Right atrium auricular region (tissue), 2 donors: ENCODE measurements around the gene VAPA. TPM values are rescaled to one million over a fixed set of nuclear protein-coding genes. Genes with fewer than 3 reads are reported as not detected.

ENCODE experiments used
- DNase-seq: peaks from one replicate; pipeline ENCODE4 v3.0.0-alpha.2; 2019; ENCODE audit warnings: low spot score
- H3K27ac ChIP-seq, 2 donors: fragments of 200-600 bp; sonication (generic); 1 replicate in 1 of 2; 2 replicates in 1 of 2; pipeline ENCODE4 v1.5.1; 2016 to 2019
- H3K27me3 ChIP-seq, 2 donors: fragments of 200-600 bp; sonication (generic); one replicate each; pipeline versions ENCODE4 v1.5.1 to v1.6.0; 2017 to 2019
- H3K36me3 ChIP-seq: fragments of 200-600 bp; sonication (generic); one replicate; pipeline ENCODE4 v1.5.1; 2016
- H3K4me1 ChIP-seq, 2 donors: fragments of 200-600 bp; sonication (generic); one replicate each; pipeline versions ENCODE4 v1.5.1 to v1.6.0; 2017 to 2019
- H3K4me3 ChIP-seq, 2 donors: fragments of 200-600 bp; sonication (generic); 1 replicate in 1 of 2; 2 replicates in 1 of 2; pipeline ENCODE4 v1.5.1; 2017 to 2019; ENCODE audit warnings: mild to moderate bottlenecking in 1 of 2, moderate library complexity in 1 of 2
- H3K9me3 ChIP-seq, 2 donors: fragments of 200-600 bp; sonication (generic); one replicate each; pipeline ENCODE4 v1.5.1; 2019
- CTCF ChIP-seq, 2 donors: fragments of 200-600 bp; sonication (generic); IDR thresholded peaks; one replicate each; pipeline ENCODE4 v1.5.1; 2019; ENCODE audit warnings: antibody characterized with exemption in 2 of 2
- total RNA-seq, 2 donors: library from RNA; depleted of rRNA; stranded (reverse); fragments of >200 nt; gene quantifications; one replicate each; pipeline ENCODE4 v1.1.0, GENCODE V29; 2016

Gene VAPA
- total RNA-seq, 2 donors from 2014 or later: 213 to 227 TPM

DNA sequence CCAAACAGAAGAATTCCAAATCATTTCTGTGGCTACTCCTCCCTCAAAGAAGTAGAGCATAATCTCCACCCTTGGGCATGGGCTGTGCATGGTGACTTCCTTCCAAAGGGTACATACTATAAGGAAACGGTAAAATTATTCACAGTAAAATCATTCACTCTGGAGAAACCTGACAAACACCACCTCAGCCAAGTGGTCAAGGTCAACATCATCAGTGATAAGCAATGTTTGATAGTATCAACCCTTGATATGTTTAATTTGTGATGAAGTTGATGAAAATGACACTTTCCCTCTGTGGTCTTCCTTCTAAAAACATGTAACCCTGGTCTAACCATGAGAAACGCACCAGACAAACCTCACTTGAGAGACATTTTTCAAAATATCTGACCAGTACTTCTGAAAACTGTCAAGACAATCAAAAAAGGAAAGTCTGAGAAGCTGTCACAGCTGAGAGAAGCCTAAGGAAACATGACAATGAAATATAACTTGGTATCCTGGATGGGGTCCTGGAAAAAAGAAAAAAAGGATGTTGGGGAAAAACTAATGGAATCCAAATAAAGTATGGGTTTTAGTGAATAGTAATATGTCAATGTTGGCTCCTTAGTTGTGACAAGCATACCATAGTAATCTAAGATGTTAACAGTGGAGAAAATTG is 37.5 kb upstream of the VAPA start:
- Histone ChIP-seq H3K27me3 (no peaks in the 10 kb centered on the region), H3K4me1 (peaks cover 0 to 5% of the 10 kb centered on the region in 2 donors), H3K9me3 (no peaks in the 10 kb centered on the region), H3K36me3 (no peaks in the 10 kb centered on the region), H3K4me3 (peak overlapping the region in 1 of 2 donors; percentile 24), H3K27ac (peak overlapping the region; percentile 60 to 67)
- DNase-seq: peak; percentile 30
- no peak for TF ChIP-seq CTCF (IDR thresholded peaks at IDR 0.05)

- peaks cover 0 to 5% of the 10 kb centered on the region in 2 donors for H3K4me1 ChIP-seq
- DNase-seq: peak; percentile 86
- peak overlapping the region; percentile 3 to 24 for H3K4me3 ChIP-seq
- H3K27ac ChIP-seq: peak overlapping the region; percentile 60 to 67
- H3K36me3 ChIP-seq: no peaks in the 10 kb centered on the region
- no peaks in the 10 kb centered on the region for H3K9me3 ChIP-seq
- H3K27me3 ChIP-seq: no peaks in the 10 kb centered on the region
- TF ChIP-seq CTCF (IDR thresholded peaks at IDR 0.05): no peak
These were observed 36.8 kb upstream of the VAPA start for GRCh38 chr18:9876867-9877654.

- Histone ChIP-seq H3K36me3 (no peaks in the 10 kb centered on the region), H3K9me3 (no peaks in the 10 kb centered on the region), H3K4me1 (peaks cover 0 to 5% of the 10 kb centered on the region in 2 donors), H3K27me3 (no peaks in the 10 kb centered on the region), H3K4me3 (peak overlapping the region in 1 of 2 donors; percentile 24), H3K27ac (peak overlapping the region; percentile 60 to 67)
- no peak for TF ChIP-seq CTCF (IDR thresholded peaks at IDR 0.05)
- no peak for DNase-seq
These were observed 36.2 kb upstream of the VAPA start for GRCh38 chr18:9877655-9878014.

- Histone ChIP-seq H3K4me3 (no peak overlapping the region), H3K4me1 (peaks cover 0 to 5% of the 10 kb centered on the region in 2 donors), H3K27me3 (no peaks in the 10 kb centered on the region), H3K27ac (peak overlapping the region in 1 of 2 donors; percentile 67), H3K36me3 (no peaks in the 10 kb centered on the region), H3K9me3 (no peaks in the 10 kb centered on the region)
- TF ChIP-seq CTCF (IDR thresholded peaks at IDR 0.05): no peak
- no peak for DNase-seq
These were observed 35.7 kb upstream of the VAPA start for GRCh38 chr18:9878095-9878494.

GRCh38 chr18:9878783-9879242 is 35.0 kb upstream of the VAPA start:
- Histone ChIP-seq H3K4me1 (peaks cover 0 to 5% of the 10 kb centered on the region in 2 donors), H3K27ac (no peak overlapping the region), H3K27me3 (no peaks in the 10 kb centered on the region), H3K4me3 (no peak overlapping the region), H3K9me3 (no peaks in the 10 kb centered on the region), H3K36me3 (no peaks in the 10 kb centered on the region)
- TF ChIP-seq CTCF (IDR thresholded peaks at IDR 0.05): no peak
- DNase-seq: no peak
